Measurements from ENCODE around the gene RFTN2. TPM values are rescaled to one million over a fixed set of nuclear protein-coding genes. Genes with fewer than 3 reads are reported as not detected.
"Not testable (repeated sequence)": the region's sequence is repeated elsewhere in the genome, so short reads cannot be mapped to it uniquely, and the experiment has no call there.

The RFTN2 gene
- total and polyA plus RNA-seq, 4 donors = 8.0 to 22.2 (median 13.2) TPM

- 6 to 8% methylated on average over 1 of the region's 1 CpG for WGBS, 2 donors
- Histone ChIP-seq H3K27ac (ENCODE audit: low read depth in 1 of 2, low read length in 2 of 2) (no peak overlapping the region), H3K36me3 (ENCODE audit: control insufficient read depth in 1 of 2, insufficient read depth in 2 of 2, low read length in 1 of 2) (no peaks in the 10 kb centered on the region), H3K27me3 (ENCODE audit: control insufficient read depth in 1 of 2, insufficient read depth in 2 of 2, low read length in 1 of 2) (no peaks in the 10 kb centered on the region), H3K4me3 (ENCODE audit: low read length in 2 of 2) (no peak overlapping the region), H3K4me1 (ENCODE audit: control insufficient read depth in 1 of 2, insufficient read depth in 2 of 2, low read length in 2 of 2) (peaks cover 0 to 2% of the 10 kb centered on the region in 2 donors), H3K9me3 (ENCODE audit: control insufficient read depth, low read length) (no peaks in the 10 kb centered on the region)
- no peak for DNase-seq
- peak; percentile 26 for ATAC-seq (ENCODE audit: low FRiP score)
- intact Hi-C loops (cut with DNase I) = no loop called here
Measured at GRCh38 chr2:197556456-197556855, 118.9 kb downstream of the RFTN2 start.

GRCh38 chr2:197555467-197555866 lies 119.9 kb downstream of the RFTN2 start:
- no peak for ATAC-seq (ENCODE audit: low FRiP score)
- intact Hi-C loops (cut with DNase I) = no loop called here

GRCh38 chr2:197551260-197551659 lies 124.1 kb downstream of the RFTN2 start:
- WGBS, 2 donors = 62 to 78% methylated on average over 2 of the region's 2 CpGs

More at GRCh38 chr2:197555467-197555866, 119.9 kb downstream of the RFTN2 start:
- H3K36me3 ChIP-seq (ENCODE audit: control insufficient read depth in 1 of 2, insufficient read depth in 2 of 2, low read length in 1 of 2) = no peaks in the 10 kb centered on the region
- H3K4me3 ChIP-seq (ENCODE audit: low read length in 2 of 2) = no peak overlapping the region
- no peaks in the 10 kb centered on the region for H3K9me3 ChIP-seq (ENCODE audit: control insufficient read depth, low read length)
- H3K27ac ChIP-seq (ENCODE audit: low read depth in 1 of 2, low read length in 2 of 2) = no peak overlapping the region
- DNase-seq = no peak
- H3K27me3 ChIP-seq (ENCODE audit: control insufficient read depth in 1 of 2, insufficient read depth in 2 of 2, low read length in 1 of 2) = no peaks in the 10 kb centered on the region
- peaks cover 0 to 2% of the 10 kb centered on the region in 2 donors for H3K4me1 ChIP-seq (ENCODE audit: control insufficient read depth in 1 of 2, insufficient read depth in 2 of 2, low read length in 2 of 2)

GRCh38 chr2:197548582-197548981 lies 126.8 kb downstream of the RFTN2 start:
- DNase-seq = no peak
- Histone ChIP-seq H3K9me3 (ENCODE audit: control insufficient read depth, low read length) (no peaks in the 10 kb centered on the region), H3K4me1 (ENCODE audit: control insufficient read depth in 1 of 2, insufficient read depth in 2 of 2, low read length in 2 of 2) (no peaks in the 10 kb centered on the region), H3K36me3 (ENCODE audit: control insufficient read depth in 1 of 2, insufficient read depth in 2 of 2, low read length in 1 of 2) (no peaks in the 10 kb centered on the region), H3K27me3 (ENCODE audit: control insufficient read depth in 1 of 2, insufficient read depth in 2 of 2, low read length in 1 of 2) (no peaks in the 10 kb centered on the region), H3K4me3 (ENCODE audit: low read length in 2 of 2) (no peak overlapping the region), H3K27ac (ENCODE audit: low read depth in 1 of 2, low read length in 2 of 2) (no peak overlapping the region)
- ATAC-seq (ENCODE audit: low FRiP score) = no peak
- intact Hi-C loops (cut with DNase I) = no loop called here
- WGBS, 2 donors = 91 to 94% methylated on average over 5 of the region's 5 CpGs

More at GRCh38 chr2:197551260-197551659, 124.1 kb downstream of the RFTN2 start:
- H3K9me3 ChIP-seq (ENCODE audit: control insufficient read depth, low read length); H3K27me3 ChIP-seq (ENCODE audit: control insufficient read depth in 1 of 2, insufficient read depth in 2 of 2, low read length in 1 of 2); H3K4me3 ChIP-seq (ENCODE audit: low read length in 2 of 2); H3K27ac ChIP-seq (ENCODE audit: low read depth in 1 of 2, low read length in 2 of 2); DNase-seq; H3K36me3 ChIP-seq (ENCODE audit: control insufficient read depth in 1 of 2, insufficient read depth in 2 of 2, low read length in 1 of 2); H3K4me1 ChIP-seq (ENCODE audit: control insufficient read depth in 1 of 2, insufficient read depth in 2 of 2, low read length in 2 of 2); ATAC-seq (ENCODE audit: low FRiP score); intact Hi-C loops (cut with DNase I): not testable (repeated sequence)

- ATAC-seq (ENCODE audit: low FRiP score) (no peak), DNase-seq (no peak)
- H3K27ac ChIP-seq (ENCODE audit: low read depth in 1 of 2, low read length in 2 of 2) = no peak overlapping the region
- H3K27me3 ChIP-seq (ENCODE audit: control insufficient read depth in 1 of 2, insufficient read depth in 2 of 2, low read length in 1 of 2) = no peaks in the 10 kb centered on the region
- no peaks in the 10 kb centered on the region for H3K9me3 ChIP-seq (ENCODE audit: control insufficient read depth, low read length)
- WGBS, 2 donors = 63 to 76% methylated on average over 5 of the region's 5 CpGs
- H3K4me1 ChIP-seq (ENCODE audit: control insufficient read depth in 1 of 2, insufficient read depth in 2 of 2, low read length in 2 of 2) = no peaks in the 10 kb centered on the region
- intact Hi-C loops (cut with DNase I) = no loop called here
- H3K4me3 ChIP-seq (ENCODE audit: low read length in 2 of 2) = no peak overlapping the region
- no peaks in the 10 kb centered on the region for H3K36me3 ChIP-seq (ENCODE audit: control insufficient read depth in 1 of 2, insufficient read depth in 2 of 2, low read length in 1 of 2)
Measured at GRCh38 chr2:197547163-197547900, 128.1 kb downstream of the RFTN2 start.

GRCh38 chr2:197543206-197543605 lies 132.2 kb downstream of the RFTN2 start:
- peaks cover 0 to 2% of the 10 kb centered on the region in 2 donors for H3K36me3 ChIP-seq (ENCODE audit: control insufficient read depth in 1 of 2, insufficient read depth in 2 of 2, low read length in 1 of 2)
- ATAC-seq (ENCODE audit: low FRiP score) = no peak
- 91% methylated on average over 3 of the region's 3 CpGs for WGBS, 2 donors
- no peaks in the 10 kb centered on the region for H3K9me3 ChIP-seq (ENCODE audit: control insufficient read depth, low read length)
- no peak overlapping the region for H3K4me3 ChIP-seq (ENCODE audit: low read length in 2 of 2)
- H3K4me1 ChIP-seq (ENCODE audit: control insufficient read depth in 1 of 2, insufficient read depth in 2 of 2, low read length in 2 of 2) = no peaks in the 10 kb centered on the region
- H3K27me3 ChIP-seq (ENCODE audit: control insufficient read depth in 1 of 2, insufficient read depth in 2 of 2, low read length in 1 of 2) = no peaks in the 10 kb centered on the region
- no peak for DNase-seq
- intact Hi-C loops (cut with DNase I) = no loop called here
- H3K27ac ChIP-seq (ENCODE audit: low read depth in 1 of 2, low read length in 2 of 2) = no peak overlapping the region

GRCh38 chr2:197539734-197540133 lies 135.7 kb downstream of the RFTN2 start:
- DNase-seq (no peak), ATAC-seq (ENCODE audit: low FRiP score) (no peak)
- no peak overlapping the region for H3K4me3 ChIP-seq (ENCODE audit: low read length in 2 of 2)
- H3K36me3 ChIP-seq (ENCODE audit: control insufficient read depth in 1 of 2, insufficient read depth in 2 of 2, low read length in 1 of 2) = peaks cover 0 to 2% of the 10 kb centered on the region in 2 donors
- H3K4me1 ChIP-seq (ENCODE audit: control insufficient read depth in 1 of 2, insufficient read depth in 2 of 2, low read length in 2 of 2) = no peaks in the 10 kb centered on the region
- intact Hi-C loops (cut with DNase I) = no loop called here
- no peak overlapping the region for H3K27ac ChIP-seq (ENCODE audit: low read depth in 1 of 2, low read length in 2 of 2)
- WGBS, 2 donors = 84 to 85% methylated on average over 1 of the region's 1 CpG
- no peaks in the 10 kb centered on the region for H3K9me3 ChIP-seq (ENCODE audit: control insufficient read depth, low read length)
- H3K27me3 ChIP-seq (ENCODE audit: control insufficient read depth in 1 of 2, insufficient read depth in 2 of 2, low read length in 1 of 2) = no peaks in the 10 kb centered on the region

- 35 to 49% methylated on average over 2 of the region's 2 CpGs for WGBS, 2 donors
- ATAC-seq (ENCODE audit: low FRiP score) = no peak
Measured at GRCh38 chr2:197538412-197538811, 137.0 kb downstream of the RFTN2 start.

More at GRCh38 chr2:197538412-197538811, 137.0 kb downstream of the RFTN2 start:
- intact Hi-C loops (cut with DNase I) = no loop called here
- H3K4me1 ChIP-seq (ENCODE audit: control insufficient read depth in 1 of 2, insufficient read depth in 2 of 2, low read length in 2 of 2) = no peaks in the 10 kb centered on the region
- no peak overlapping the region for H3K27ac ChIP-seq (ENCODE audit: low read depth in 1 of 2, low read length in 2 of 2)
- H3K27me3 ChIP-seq (ENCODE audit: control insufficient read depth in 1 of 2, insufficient read depth in 2 of 2, low read length in 1 of 2) = no peaks in the 10 kb centered on the region
- DNase-seq = no peak
- peaks cover 0 to 2% of the 10 kb centered on the region in 2 donors for H3K36me3 ChIP-seq (ENCODE audit: control insufficient read depth in 1 of 2, insufficient read depth in 2 of 2, low read length in 1 of 2)
- no peaks in the 10 kb centered on the region for H3K9me3 ChIP-seq (ENCODE audit: control insufficient read depth, low read length)
- no peak overlapping the region for H3K4me3 ChIP-seq (ENCODE audit: low read length in 2 of 2)
